ENCODE measurements around the gene ZFYVE26.
"Not testable (repeated sequence)": the region's sequence is repeated elsewhere in the genome, so short reads cannot be mapped to it uniquely, and the experiment has no call there.

GRCh38 chr14:67709796-67710195 is 106.6 kb downstream of the ZFYVE26 start:
- TF ChIP-seq TAF1 (IDR thresholded peaks at IDR 0.05; ENCODE audit: borderline replicate concordance, low read depth, low read length); ASH2L (IDR thresholded peaks at IDR 0.05; ENCODE audit: borderline replicate concordance, low read depth); CTCF (IDR thresholded peaks at IDR 0.05 in 2 of 3, conservative IDR thresholded peaks at IDR 0.05 in 1 of 3; ENCODE audit: control insufficient read depth in 2 of 3, extremely low read depth in 1 of 3, insufficient read depth in 1 of 3, low read depth in 3 of 3, low read length in 3 of 3); EGR1 (IDR thresholded peaks at IDR 0.05; ENCODE audit: borderline replicate concordance in 1 of 2, low read depth in 2 of 2, low read length in 2 of 2); POLR2AphosphoS5 (IDR thresholded peaks at IDR 0.05; ENCODE audit: low read length); RAD21 (IDR thresholded peaks at IDR 0.05; ENCODE audit: insufficient read depth, low read depth, low read length): not testable (repeated sequence)

Data from GM12878 (cell line).